ENCODE measurements around the gene ZNF775.
A peak's percentile ranks its signal among the peaks of the same experiment; 100 is the strongest.

The ZNF775 gene

DNA sequence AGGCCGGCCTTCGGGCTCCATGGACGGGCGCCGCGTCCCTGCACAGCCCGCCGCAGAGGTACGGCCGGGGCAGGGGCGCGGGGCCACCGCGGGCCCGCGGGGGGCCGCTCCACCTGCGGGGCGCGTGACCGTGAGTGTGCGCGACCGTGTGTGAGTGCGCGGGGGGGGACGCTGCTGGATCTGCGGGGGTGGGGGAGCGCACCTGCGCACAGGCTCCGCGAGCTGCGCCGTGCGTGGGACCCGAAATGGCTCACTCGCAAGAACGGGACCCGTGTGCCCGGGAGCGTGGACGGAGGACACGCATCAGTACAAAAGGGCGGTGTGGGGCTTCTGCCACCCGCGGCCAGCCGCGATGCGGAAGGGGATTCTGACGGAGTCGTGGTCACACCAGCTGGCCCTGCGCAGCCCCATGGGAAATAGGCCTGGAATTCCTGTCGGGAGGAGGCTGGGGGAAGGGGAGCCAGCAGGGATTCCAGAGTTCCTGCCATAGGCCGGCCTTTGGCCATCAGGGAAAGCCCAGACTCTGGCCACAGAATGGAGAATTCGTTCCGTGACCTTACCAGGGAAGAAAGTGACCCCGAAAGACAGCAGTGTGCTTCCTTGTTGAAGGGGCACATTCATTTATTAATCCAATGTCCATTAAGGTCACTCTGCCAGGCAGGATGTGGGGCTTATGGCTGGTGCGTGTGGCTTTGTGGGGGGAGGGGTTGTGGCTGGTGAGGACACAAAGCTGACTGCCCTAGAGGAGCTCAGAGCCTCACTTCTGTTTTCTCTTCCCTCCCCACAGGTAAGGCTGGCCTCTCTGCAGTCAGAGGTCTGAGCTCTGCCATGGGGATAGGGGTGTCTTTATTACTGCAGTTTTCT lies 10.0 kb upstream of the ZNF775 start:
- peak; percentile 76 for DNase-seq (ENCODE audit: low spot score)

DNA sequence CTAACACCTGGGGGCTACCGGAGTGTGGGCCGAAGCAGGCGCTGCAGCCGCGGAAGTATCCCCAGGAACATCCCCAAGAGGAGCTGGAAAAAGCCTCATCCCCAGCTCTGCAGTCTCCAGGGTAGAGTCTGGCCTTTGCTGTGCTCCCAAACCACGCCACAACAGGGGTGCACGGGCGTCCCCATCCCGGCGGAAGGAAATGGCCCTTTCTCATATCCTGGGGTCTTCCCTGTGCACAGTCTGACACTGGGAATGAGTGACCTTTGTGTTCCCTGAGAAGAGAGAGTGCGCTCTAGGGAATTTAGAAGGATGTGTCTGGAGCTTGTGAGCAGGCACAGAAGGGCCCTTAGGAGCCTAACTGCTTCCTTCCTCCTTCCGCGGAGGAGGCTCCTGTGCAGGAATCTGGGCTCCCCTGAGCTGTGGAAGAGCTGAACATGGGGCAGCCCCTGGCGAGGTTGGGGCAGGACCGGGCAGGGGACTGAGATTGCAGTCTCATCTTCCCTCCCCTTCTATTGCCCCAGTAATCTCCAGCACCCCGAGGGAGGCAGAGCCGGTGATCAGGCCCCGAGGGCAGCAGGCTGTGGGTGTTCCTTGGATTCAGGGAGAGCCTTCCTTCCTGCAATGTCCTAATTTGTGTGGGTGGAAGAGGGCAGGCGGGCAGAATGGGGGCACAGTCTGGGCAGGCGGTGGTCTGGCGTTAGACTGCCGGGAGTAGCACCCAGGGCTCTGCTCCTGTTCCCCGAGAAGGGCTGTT lies 9.2 kb upstream of the ZNF775 start:
- peak; percentile 85 for DNase-seq (ENCODE audit: low spot score)

DNA sequence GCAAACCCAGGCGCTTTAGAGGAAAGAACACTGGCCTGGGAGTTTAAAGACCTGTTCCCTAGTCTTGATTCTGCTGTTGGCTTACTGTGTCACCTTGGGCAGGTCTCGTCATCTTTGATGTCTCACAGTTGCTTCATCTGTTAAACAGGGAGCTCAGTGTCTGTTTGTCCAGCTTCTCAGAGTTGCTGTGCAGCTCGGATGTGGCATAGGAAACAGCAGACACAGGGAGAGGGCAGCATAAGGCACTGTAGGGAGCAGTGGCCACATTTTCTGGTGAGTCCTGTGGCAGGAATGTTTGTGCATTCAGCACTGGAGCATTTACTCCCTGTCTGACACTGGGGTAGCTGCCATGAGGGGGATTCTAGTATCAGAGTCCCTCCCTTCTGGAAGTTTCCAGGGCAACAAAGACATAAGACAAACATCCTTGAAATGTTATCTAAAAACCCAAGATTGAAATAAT lies 8.5 kb upstream of the ZNF775 start:
- peak; percentile 47 for DNase-seq (ENCODE audit: low spot score)

DNA sequence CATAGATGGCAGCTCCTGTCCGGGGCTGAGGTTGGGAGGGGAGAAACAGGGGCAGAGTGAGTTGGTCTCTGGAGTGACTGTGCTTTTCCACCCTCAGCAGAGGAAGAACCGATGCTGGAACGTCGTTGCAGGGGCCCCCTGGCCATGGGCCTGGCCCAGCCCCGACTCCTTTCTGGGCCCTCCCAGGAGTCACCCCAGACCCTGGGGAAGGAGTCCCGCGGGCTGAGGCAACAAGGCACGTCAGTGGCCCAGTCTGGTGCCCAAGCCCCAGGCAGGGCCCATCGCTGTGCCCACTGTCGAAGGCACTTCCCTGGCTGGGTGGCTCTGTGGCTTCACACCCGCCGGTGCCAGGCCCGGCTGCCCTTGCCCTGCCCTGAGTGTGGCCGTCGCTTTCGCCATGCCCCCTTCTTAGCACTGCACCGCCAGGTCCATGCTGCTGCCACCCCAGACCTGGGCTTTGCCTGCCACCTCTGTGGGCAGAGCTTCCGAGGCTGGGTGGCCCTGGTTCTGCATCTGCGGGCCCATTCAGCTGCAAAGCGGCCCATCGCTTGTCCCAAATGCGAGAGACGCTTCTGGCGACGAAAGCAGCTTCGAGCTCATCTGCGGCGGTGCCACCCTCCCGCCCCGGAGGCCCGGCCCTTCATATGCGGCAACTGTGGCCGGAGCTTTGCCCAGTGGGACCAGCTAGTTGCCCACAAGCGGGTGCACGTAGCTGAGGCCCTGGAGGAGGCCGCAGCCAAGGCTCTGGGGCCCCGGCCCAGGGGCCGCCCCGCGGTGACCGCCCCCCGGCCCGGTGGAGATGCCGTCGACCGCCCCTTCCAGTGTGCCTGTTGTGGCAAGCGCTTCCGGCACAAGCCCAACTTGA lies 7.8 kb upstream of the ZNF775 start:
- DNase-seq (ENCODE audit: low spot score), result no peak

DNA sequence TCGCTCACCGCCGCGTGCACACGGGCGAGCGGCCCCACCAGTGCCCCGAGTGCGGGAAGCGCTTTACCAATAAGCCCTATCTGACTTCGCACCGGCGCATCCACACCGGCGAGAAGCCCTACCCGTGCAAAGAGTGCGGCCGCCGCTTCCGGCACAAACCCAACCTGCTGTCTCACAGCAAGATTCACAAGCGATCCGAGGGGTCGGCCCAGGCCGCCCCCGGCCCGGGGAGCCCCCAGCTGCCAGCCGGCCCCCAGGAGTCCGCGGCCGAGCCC lies 7.2 kb upstream of the ZNF775 start:
- DNase-seq (ENCODE audit: low spot score), result no peak

DNA sequence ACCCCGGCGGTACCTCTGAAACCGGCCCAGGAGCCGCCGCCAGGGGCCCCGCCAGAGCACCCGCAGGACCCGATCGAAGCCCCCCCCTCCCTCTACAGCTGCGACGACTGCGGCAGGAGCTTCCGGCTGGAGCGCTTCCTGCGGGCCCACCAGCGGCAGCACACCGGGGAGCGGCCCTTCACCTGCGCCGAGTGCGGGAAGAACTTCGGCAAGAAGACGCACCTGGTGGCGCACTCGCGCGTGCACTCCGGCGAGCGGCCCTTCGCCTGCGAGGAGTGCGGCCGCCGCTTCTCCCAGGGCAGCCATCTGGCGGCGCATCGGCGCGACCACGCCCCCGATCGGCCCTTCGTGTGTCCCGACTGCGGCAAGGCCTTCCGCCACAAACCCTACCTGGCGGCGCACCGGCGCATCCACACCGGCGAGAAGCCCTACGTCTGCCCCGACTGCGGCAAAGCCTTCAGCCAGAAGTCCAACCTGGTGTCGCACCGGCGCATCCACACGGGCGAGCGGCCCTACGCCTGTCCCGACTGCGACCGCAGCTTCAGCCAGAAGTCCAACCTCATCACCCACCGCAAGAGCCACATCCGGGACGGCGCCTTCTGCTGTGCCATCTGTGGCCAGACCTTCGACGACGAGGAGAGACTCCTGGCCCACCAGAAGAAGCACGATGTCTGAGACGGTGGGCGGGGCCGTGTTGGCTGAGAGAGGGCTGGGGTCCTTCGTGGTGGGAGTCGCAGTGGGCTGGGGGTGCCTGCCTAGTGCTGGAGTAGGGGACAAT lies 6.7 kb upstream of the ZNF775 start:
- DNase-seq (ENCODE audit: low spot score), result no peak

DNA sequence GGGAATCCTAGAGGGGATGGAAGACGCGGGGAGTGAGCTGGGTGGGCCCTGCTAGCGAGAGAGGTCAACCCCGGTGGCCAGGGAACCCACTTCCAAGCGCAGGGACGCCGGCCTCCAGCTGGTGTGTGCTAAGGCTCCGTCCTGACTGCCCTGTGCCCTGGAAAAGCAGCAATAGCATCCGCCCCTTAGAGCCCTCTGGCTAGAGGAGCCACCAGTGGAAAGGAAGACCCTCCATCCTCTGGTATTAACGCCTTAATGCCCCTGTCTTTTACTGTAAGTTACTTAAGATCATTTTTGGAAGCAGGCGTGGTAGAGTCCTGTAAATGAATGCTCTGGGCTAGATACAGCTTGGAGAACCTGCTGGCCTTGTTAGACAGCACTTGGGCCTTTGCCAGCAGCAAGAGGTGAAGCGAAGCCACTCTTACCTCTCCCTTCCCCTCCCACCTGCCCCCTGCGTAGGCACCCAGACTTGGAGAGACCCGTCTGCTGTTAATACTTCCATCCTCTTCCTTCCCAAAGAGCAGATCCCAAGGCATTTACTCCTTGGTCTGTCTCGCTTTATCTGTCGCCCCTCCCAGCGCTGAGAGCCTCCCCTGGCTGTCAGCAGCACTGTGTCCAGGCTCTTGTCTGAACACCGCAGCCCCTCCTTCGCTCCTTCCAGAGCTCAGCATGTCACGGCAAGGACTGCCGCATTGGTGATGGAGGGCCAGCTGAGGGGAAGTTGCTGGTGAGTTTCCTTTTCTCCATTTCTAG lies 5.9 kb upstream of the ZNF775 start:
- DNase-seq (ENCODE audit: low spot score), result no peak

DNA sequence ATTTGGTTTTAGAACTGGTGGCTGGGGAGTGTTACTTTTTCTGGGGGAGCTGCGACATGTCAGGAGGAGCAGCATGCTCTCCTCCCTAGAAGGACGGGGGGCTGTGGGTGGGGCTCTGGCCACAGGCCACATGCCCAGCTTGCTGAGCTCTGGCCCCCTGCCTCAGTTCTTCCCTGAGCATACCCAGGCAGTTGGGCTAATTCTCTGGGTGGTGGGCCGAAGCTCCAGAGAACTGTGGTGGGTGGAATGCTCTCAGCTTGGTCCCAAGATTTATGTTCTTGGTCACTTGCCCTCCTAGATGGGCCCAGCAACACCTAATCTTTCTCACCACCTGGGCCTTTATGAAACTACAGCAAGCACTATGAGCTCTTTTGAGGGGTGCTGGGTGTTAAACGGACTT lies 5.1 kb upstream of the ZNF775 start:
- no peak for DNase-seq (ENCODE audit: low spot score)

DNA sequence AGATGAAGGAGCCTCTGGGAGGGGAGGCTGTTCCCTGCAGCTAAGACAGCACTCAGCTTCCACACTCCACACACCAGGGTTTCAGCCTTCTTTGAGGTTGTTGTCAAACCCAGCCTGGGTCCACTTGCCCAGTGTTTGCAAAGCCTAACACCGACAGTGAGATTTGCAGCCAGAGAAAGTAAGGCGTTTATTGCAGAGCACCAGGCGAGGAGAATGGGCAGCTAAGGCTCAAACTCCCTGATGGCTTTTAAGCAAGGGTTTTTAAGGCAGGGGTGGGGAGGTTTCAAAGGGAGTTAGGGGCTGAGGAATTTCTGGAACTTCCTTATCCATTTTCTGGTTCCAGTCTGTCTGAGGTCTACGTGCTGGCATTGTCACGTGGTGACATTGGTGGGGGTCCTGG lies 4.7 kb upstream of the ZNF775 start:
- DNase-seq (ENCODE audit: low spot score), result no peak

DNA sequence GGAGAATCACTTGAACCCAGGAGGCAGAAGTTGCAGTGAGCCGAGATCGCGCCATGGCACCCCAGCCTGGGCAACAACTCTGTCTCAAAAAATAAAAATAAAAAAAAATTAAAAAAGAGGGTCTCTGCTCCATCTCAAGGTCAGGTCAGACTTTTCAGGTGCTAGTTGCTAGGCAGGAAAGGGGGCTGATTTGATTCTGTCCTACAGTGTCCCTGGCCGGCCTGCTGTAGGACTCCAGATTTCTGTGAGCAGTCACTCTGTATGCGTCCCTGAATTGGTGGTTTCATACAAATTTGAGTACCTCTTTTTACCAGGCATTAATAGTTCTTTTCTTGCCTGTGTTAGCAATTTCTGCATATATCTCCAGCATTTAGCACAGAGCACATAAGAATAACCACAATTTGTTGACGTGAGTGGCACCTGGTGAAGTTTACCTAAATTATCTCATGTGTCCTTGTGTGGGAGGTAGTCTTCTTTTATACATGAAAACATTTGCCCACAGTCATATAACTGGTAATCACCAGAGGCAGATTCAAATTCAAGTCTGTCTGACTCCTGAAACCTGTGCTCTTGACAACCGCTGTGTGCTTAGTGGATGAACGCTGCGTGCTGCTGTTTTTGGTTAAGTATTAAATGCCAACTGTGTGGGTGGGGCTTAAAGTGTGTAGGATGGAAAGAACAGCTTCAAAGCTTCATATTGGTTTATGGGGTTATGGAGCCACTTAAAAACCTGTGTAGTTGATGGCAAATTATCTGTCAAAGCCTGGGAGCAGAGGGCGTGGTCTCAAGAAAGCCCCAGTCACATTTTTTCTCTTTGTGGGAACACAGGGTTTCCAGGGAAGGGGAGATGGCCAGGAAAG lies 3.2 kb upstream of the ZNF775 start:
- DNase-seq (ENCODE audit: low spot score), result no peak

DNA sequence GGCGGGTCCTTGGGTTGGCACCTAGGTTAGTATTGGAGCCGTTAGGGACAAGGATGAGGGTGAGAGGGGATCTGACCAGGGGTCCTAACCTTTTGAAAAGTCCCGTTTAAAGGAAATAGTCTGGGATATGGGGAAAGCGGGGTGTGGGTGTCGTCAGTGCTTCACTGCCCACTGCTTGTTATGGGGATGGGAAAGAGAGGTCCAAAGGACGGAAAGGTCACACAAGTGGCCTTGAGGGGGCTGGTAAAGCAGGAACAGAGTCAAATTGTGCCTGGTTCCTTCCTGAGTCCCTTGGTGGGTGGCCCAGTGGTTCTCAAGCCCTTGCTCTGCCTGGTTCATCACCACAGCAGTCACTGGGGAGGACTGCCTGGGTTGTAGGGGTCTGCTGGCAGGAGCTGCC lies 2.6 kb upstream of the ZNF775 start:
- DNase-seq (ENCODE audit: low spot score), result no peak

DNA sequence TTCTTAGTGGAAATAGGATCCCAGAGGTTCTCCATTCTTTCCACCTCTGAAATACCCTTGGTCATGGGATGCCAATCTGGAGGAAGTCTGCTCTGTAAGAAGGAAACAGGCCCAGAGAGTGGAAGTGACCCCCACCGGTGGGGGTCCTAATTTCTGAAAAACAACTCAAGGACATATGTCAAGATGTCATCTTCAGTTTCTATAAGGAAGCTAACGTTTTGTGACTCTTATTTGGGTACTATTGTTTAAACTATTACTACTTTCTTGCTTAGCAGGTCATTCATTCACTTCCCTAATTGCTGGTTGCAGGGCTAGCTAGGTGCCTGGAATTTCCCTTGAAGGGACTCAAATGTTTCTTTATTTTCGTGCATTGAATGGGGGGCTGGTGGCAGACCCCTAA lies 1.9 kb upstream of the ZNF775 start:
- DNase-seq (ENCODE audit: low spot score), result peak; percentile 56

DNA sequence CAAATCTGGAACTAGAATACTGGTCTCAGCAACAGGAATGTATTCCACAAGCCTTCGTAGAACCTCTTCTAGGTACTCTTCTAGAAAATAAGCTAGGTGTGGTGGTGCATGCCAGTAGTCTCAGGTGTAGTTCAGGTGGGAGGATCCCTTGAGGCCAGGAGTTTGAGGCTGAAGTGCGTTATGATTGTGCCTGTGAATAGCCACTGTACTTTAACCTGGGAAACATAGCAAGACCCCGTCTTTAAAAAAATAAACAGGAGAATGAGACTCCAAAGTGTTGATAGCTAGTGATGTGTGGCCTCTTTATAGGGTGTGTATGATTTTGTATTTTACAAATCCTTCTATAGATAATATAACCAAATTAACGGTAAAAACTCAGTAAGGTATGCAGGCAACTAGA lies 1.5 kb upstream of the ZNF775 start:
- no peak for DNase-seq (ENCODE audit: low spot score)

DNA sequence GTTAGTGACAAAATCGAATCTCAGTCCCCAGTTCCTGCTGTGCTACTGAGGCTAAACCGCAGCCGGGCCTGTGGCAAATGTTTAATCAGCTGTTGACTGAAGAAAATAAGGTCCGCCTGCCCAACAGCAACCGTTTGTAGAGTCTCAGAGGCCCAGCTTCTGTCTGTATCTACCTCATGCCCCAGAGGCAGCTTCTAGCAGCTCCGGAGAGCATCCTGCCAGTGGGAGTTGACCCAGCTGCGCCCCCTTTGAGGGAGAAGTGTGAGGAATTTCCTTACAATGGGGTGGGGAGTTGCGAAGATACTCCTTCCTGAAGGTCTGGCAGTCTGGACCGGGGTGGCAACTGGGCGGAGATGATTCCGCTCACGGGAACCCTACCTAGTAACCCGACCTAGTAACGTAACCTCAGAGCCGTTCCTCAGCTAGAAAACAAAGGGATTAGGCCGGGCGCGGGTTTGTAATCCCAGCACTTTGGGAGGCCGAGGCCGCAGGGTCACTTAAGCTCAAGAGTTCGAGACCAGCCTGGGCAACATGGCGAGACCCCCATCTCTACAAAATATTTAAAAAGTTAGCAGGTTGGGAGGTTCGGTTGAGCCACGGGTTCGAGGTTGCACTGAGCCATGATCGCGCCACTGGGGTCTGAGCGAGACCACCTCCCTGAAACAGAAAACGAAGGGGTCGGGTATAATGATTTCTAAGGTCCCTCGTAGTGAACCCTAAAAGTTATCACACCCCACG lies 846 bp upstream of the ZNF775 start:
- DNase-seq (ENCODE audit: low spot score), result peak; percentile 87

DNA sequence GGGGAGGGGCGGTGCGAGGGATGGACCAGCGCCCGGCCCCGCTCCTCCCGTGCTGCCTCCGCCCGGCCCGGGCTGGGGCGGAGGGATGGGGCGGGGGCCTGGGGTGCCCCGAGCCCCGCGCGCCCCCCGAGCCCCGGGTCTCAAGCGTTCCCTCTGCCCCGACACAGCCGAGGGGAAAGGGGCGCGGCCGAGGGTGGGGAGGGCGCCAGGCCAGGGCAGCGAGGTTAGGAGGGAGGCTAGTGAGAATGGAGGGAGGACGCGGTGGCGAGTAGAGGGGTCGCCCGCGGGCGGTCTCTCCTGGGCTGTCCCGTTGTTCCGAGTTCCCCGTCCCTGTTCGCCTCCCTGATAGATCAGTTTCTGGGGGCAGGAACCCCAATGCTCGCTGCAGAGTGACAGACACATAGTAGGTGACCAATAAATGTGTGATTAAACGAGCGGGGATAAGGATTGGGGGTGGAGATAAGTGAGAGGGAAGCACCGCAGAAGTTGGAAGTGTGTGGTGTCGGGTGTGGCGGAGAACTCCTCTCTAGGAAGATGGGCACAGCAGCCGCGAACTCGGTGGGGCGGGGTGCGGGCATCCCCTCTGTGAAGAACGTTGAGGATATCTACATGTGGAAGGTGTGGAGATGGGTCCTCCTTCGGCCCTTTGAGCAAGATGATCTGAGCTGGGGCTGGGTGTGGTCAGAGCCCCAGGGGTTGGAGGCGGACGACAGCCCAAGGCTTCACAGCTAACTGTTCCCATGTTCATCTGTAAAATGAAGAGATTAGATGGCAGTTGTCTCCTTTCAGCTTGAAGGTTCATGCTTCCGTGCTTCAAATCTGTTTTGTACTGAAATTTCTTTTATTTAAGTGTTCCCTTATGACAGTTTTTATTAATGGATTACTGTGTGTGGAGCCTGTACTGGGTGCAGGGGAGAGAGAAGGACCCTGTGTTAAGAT lies 580 bp downstream of the ZNF775 start:
- no peak for DNase-seq (ENCODE audit: low spot score)

DNA sequence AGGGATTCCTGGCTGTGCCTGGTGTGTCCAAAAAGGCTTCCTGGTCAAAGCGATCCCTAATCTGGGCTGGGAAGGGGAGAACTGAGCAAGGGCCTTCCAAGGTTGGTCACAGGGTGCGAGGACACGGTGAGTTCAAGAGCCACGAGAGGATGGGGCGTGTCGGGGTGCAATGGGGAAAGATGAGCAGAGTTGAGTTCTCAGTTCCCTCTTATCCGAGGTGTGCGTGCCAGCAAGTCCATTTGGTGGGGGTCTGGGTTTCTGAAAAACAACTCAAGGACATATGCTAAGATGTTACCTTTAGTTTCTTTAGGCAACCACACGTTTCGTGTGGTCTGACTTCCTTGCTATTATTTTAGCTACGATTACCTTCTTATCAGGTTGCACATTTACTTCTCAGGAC lies 1.3 kb downstream of the ZNF775 start:
- no peak for DNase-seq (ENCODE audit: low spot score)

DNA sequence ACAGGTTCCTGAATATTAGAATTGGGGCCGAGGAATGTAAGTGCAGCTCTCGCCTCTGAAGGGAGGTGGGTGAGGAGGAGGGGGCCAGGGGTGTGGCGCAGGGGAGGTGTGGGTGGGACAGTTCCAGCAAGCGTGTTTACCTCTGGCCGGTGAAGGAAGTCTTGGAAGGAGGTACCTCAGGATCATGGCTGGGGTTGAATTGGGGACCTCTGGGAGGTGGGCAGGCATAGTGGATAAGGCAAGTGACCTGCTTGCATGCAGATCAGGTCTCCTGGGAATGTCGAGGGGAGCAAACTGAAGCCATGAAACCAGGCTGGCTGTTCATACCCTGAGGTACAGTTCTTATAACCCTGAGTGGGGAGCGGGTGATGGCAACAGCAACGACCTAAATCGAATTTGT lies 2.0 kb downstream of the ZNF775 start:
- DNase-seq (ENCODE audit: low spot score), result no peak

DNA sequence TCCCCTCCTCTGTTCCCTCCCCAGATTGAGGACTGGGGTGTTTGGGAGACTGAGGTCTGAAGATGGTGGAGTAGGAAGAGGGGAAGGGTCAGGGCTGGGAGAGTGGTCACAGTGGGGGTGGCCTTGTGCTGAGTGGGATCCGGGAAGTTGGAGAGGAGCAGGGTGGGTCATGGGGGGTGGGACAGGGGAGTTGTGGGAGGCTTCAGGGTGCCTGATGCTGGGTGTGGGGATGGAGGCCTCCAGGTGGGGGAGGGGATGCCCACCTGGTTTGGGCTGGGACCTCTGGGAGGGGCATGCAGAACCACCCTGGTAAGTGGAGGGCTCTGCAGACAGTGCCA lies 2.6 kb downstream of the ZNF775 start:
- DNase-seq (ENCODE audit: low spot score), result no peak

All from kidney capillary endothelial cell (primary cell).